LNCAP (cell line): Measurements from ENCODE around the gene ARSG.

Experiments used
- CTCF ChIP-seq: fragments of 450-650 bp; IDR thresholded peaks from 2 replicates; pipeline ENCODE4 v1.5.1; 2017; ENCODE audit warnings: mild to moderate bottlenecking

Gene ARSG

DNA sequence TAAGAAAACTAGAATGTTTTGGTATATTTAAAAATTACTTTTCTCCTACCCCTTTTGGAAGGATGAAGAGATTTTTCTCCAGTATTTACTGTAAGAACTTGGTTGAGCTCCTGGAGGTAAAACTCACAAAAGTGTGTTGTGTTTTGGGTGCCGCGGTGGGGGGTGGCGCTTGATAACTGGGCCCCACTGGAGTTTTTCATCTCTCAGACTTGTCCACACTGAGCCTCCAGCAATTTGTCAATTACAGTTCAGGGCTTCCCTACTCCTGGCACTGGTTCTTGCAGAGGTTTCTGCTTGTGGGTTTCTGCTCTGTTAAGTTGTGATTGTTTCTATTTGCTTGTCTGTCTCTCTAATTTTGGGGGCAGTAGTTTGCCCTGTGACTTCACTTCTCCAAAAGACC lies 126.0 kb downstream of the ARSG start:
- TF ChIP-seq CTCF = no peak

DNA sequence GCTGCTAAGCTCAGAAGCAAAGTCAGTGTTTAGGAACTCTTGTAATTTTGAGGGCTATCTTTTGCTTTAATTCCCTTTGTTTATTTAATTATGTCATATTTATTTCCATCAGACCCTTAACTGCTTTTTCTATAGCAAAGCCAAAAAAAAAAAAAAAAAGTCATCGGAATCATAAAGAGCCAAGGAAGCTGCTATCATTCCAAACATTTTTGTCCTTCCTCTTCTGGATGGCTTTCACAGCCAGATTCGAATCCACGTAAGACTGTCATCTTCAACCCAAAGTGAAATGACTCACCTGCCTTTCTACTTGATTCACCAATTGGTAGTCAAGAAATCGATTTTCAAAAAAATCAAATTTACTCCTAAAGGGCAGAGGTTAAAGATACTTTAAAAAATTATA lies 127.6 kb downstream of the ARSG start:
- no peak for TF ChIP-seq CTCF

DNA sequence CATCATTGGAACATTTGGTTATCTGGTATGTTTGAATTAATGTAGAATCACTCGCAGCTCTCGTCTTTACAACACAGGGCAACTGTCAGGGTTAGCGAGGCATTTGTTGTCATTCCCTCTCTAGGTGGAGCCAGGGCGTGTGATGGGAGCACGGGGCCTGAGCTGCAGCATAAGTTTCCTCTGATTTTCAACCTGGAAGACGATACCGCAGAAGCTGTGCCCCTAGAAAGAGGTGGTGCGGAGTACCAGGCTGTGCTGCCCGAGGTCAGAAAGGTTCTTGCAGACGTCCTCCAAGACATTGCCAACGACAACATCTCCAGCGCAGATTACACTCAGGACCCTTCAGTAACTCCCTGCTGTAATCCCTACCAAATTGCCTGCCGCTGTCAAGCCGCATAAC lies 128.8 kb downstream of the ARSG start:
- no peak for TF ChIP-seq CTCF

DNA sequence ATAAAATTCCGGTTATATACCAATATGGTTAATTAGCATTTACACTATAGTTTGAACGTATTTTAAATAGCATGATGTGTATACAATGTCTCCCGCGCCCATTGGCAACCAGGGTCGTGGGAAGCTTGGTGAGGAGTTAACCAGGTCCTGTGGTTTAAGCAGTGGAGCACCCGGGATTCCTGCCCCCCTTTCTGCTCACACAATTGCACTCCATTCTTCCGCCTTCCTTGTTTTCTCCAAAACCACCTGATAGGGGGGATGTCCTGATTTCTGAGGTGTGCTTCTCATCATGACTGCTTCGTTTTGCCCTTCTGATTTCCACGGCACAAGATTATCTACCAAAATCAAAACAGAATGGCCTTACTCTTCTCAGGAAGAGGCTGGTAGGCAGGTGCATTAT lies 130.2 kb downstream of the ARSG start:
- no peak for TF ChIP-seq CTCF

DNA sequence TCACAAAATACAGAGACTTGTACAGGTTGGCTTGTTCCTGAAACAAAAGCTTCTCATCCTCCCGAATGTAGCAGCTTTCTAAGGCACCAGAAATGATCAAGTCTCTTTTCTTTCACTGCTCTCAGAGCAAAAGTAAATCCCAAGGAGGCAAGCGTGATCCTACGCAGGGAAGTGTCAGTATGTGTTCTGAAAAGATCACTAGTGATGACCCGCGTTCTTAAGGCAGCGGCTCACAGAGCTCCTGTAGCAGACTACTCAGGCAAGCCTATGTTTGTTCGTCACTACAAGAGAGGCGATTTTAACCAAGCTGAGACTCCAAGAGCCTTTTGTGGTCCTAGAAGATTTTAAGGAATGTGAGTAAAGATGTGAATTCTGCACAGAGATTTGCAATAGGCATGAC lies 131.5 kb downstream of the ARSG start:
- TF ChIP-seq CTCF = no peak

- no peak for TF ChIP-seq CTCF
Measured at GRCh38 chr17:68423251-68423650, 132.0 kb downstream of the ARSG start.

- TF ChIP-seq CTCF = no peak
Measured at GRCh38 chr17:68424203-68424602, 132.9 kb downstream of the ARSG start.

DNA sequence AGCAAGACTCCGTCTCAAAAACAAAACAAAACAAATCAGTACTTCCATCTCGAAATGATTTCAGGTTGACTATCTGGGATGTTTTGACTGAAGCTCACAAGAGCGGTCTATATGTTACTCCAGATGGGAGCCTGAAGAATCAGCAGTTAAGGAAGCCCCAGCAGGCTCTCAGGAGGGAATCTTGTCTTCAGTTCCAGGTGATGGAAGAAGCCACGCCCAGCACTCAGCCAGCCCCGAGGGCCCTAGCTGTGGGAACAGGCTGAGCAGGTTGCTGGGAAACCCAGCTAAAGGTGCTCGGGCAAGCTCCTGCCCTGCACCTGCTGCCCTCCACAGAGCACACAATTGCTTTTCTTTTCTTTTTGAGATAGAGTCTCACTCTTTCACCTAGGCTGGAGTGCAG lies 133.6 kb downstream of the ARSG start:
- TF ChIP-seq CTCF = no peak
